ENCODE data around the gene SEMA3F.

DNA sequence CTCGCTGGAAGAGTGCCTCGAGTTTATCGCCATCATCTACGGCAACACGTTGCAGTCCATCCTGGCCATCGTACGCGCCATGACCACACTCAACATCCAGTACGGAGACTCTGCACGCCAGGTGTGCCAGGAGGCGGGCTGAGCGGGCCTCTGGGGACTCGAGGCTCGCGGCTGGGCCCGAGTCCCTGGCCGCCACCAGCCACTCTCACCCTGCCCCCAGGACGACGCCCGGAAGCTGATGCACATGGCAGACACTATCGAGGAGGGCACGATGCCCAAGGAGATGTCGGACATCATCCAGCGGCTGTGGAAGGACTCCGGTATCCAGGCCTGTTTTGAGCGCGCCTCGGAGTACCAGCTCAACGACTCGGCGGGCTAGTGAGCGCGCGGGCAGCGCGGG lies 38.2 kb downstream of the SEMA3F start:
- TF ChIP-seq GATA3 (IDR thresholded peaks at IDR 0.05; ENCODE audit: borderline replicate concordance): no peak
- TF ChIP-seq HDAC2 (IDR thresholded peaks at IDR 0.05): no peak
- TF ChIP-seq, protein P1, sequence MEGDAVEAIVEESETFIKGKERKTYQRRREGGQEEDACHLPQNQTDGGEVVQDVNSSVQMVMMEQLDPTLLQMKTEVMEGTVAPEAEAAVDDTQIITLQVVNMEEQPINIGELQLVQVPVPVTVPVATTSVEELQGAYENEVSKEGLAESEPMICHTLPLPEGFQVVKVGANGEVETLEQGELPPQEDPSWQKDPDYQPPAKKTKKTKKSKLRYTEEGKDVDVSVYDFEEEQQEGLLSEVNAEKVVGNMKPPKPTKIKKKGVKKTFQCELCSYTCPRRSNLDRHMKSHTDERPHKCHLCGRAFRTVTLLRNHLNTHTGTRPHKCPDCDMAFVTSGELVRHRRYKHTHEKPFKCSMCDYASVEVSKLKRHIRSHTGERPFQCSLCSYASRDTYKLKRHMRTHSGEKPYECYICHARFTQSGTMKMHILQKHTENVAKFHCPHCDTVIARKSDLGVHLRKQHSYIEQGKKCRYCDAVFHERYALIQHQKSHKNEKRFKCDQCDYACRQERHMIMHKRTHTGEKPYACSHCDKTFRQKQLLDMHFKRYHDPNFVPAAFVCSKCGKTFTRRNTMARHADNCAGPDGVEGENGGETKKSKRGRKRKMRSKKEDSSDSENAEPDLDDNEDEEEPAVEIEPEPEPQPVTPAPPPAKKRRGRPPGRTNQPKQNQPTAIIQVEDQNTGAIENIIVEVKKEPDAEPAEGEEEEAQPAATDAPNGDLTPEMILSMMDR (IDR thresholded peaks at IDR 0.05): no peak
- TF ChIP-seq POLR2AphosphoS2 (conservative IDR thresholded peaks at IDR 0.05; ENCODE audit: low read length): no peak
- no peak for TF ChIP-seq MAFK (IDR thresholded peaks at IDR 0.05; ENCODE audit: partially characterized antibody)
- no peak for TF ChIP-seq JUNB (IDR thresholded peaks at IDR 0.05)
- TF ChIP-seq CEBPB (IDR thresholded peaks at IDR 0.05): no peak

Data from A549 (cell line).